ENCODE data around the gene SCN5A.

The SCN5A gene

DNA sequence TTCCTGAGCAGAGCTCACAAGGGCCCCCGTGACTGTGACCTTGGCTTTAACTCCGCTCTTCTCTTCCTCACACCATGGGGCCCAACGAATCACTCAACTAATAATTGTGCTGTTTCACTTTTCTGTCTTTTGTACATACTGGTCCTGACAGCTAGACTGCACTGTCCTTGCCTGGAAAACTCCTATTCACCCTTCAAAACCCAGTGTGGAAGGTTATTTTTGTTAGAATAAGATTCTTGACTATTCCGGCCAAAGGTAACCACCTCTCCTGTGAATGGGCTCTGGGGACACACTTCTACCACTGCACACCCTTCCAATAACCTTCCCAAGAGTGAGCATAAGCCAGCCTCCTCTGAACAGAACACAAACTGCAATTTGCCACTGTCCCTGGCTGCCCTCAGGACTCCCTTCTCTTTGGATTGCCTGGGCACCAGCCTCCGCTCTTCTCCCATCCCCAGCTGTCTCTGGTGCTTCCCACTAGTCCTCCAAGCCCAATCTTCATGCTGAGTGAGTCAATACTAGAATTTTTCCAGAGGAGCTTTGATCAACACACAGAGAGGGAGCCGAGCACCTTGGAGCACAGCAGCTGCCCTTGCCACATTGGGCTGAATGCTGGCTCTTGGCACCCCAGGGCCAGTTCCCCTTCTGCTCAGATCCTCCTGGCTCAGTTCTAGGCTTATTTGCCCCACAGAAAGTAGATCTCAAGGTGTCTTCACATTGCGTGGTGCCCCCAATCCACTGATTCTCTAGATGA, 2.1 kb downstream of the SCN5A start:
- DNase-seq, result no peak

DNA sequence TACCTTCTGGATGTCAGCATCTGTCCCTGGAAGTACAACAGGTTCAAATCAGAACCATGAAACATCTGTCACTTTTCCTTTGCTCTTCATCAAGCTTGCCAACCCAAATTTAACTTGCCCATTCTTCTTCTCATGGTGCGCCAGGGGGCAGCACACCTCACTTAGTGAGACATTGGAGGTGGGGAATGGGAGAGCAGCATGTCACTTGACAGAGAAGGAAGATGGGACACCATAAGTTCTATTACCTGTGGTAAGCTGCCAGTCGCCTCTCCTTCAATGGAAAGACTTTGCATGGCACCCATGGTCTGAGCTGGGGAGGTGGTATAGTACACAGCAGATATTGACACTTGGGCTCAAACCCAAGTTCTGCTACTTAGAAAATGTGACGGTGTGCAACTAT, 2.9 kb downstream of the SCN5A start:
- DNase-seq, result no peak

DNA sequence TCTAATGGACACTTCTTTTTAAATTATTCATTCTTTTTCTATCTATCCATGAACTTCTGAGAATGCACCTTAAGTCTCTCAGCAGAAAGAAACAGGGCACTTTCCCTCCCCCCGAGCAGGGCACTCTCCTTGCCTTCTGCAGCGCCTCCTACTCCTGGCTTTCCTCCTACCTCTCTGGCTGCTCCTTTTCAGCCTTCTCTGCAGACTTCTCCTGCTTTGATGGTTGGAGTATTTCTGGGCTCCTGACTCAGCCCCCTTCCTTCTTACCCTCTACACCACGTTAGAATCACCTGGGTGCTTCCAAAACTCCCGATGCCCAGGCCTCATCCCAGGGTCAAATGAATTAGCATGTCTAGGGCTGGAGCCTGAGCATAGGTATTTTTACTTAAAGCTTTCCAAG, 3.4 kb downstream of the SCN5A start:
- no peak for DNase-seq

DNA sequence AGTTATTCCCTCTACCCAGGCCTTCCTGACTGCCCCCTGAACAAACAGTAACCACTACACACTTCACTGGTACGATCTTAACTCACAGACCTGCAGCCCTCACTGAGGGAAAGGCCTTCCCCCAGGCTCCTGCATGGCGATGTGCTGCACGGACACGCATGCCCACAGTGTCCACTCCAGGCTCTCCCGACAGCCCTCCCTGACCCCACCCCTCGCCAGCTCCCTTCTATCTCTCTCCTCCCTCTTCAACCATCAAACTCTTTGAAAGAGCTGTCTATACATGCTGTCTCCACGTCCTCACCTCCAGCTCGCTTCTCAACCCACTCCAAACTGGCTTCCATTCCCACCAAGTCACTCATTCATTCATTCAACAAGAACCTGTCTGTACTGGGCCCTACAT, 3.9 kb downstream of the SCN5A start:
- DNase-seq, result no peak

DNA sequence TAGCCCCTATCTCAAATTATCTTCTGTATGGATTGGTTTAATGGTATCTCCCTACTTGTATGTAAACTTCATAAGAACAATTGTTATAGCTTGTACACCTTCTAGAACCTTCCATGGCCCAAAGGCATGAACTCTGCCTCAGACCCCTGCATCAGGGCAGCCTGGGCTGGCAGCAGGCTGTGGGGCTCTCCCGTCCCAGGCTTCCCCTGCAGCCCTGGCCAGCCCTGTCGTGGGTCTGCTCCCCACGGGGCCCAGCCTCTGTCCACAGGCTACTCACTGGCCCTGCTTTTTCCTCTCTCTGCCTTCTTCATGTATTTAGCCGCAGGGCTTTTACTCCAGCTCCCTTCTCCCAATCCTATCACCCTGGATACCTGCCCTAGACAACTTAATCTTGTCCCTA, 4.4 kb downstream of the SCN5A start:
- DNase-seq, result no peak

DNA sequence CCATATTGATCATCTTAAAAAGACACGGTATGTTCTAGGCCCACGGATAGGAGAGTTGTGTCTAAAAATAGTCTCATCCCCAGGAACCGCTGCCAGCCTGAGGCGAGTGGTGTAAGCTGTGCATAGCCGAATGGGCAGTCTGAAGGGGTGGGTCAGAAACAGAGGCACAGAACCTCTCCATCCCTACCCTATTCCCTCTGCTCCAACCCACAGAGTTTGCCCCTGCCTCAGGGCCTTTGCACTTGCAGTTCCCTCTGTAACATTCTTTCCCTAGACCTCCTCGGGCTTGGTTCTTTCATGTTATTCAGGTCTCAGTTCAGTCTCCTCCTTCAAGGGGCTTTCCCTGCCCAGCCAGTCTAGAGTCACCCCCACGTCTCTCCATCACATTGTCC, 4.8 kb downstream of the SCN5A start:
- DNase-seq, result no peak

DNA sequence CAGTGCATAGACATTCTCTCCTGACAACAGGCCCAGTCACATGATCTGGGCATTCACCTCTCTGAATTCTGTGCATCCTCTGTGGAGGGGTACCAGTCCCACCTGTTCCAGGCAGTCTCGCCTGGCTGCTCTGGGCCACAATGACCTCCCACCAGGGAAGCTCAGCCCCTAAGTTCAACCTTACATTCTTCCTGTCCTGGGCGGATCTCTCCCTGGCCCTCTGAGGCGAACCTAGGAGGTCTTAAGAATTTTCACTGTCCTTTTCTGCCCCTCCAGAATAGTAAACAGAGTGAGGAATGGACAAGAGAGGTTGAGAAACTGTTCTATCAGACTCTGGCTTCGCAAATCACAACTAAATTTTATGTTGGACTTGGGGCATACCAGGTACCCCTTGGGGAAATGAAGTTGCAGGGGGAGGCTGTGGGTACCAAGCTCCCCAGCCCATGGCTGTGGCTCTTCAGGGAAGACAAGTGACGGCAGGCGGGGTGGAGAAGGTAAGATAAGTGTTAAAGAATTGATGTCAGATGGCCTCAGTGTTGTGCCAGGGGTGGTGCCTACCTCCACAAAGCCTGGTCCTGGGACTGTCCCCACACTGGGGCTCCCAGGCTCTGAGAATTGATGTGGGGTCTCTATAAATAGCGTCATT, 5.3 kb downstream of the SCN5A start:
- DNase-seq, result no peak

DNA sequence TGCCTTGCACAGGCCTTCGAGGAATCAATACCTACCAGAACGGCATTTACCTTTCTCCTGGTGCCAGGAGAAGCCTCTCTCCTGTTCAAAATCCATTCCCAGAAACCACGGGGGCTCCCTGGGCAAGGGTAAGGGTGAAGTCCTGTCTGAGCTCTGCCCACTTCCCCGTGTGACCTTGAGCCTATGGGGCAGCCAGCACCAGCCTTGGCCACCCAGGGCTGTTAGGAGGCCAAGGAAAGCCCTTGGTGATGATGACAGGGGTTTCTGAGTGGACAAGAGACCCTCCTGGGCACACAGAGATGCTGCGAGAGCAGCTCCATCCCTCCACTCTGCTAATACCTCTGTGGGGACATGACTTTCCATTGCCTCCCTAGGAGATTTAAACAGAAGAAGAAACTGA, 5.9 kb downstream of the SCN5A start:
- no peak for DNase-seq

DNA sequence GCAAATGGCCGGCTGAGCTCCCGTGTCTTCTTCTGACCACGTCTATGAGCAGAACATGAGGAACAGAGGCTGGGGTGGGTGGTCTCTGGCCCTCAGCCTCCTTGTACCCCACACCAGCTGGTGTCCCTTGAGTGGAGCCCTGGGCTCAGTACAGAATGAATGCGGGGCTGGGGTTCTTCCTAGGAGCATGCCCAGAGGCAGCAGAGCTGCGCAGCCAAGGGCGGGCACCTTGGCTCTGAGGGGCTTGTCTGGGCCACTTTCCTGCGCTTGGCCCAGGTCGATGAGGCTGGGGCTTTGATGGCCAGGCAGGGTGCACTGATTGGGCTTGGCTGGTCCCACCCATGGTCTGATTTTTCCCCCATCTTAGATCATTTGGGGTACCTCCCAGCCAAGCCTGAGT, 6.4 kb downstream of the SCN5A start:
- DNase-seq, result no peak

DNA sequence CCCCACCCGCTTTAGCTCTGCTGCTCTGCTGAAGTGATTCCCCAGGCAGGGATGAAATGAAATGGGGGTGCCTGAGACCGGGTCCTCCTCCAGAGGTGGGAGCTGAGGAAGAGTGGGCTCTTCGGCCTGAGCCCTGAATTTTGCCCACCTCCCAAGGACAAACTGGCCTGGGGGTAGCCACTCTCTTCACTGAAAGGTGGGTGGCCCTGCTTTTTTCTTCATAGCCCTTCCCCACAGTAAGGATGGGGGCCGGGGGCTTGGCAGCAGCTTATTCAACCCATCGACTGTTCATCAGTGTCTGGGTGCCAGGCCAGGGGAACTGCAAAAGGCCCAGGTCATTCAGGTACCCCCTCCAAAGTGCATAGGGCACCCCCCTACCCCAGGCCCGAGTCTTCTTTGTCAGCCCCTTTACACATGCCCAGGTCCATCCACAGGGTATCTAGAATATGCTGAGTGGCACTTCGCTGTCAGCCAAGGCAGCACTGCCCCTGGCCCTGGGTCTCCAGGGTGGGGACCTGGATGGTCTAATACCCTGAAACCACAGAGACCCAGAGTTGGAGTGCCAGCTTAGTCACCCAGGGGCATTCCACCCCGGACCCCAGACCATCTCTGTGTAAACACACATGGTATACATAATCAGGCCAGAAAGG, 7.9 kb downstream of the SCN5A start:
- DNase-seq, result no peak

DNA sequence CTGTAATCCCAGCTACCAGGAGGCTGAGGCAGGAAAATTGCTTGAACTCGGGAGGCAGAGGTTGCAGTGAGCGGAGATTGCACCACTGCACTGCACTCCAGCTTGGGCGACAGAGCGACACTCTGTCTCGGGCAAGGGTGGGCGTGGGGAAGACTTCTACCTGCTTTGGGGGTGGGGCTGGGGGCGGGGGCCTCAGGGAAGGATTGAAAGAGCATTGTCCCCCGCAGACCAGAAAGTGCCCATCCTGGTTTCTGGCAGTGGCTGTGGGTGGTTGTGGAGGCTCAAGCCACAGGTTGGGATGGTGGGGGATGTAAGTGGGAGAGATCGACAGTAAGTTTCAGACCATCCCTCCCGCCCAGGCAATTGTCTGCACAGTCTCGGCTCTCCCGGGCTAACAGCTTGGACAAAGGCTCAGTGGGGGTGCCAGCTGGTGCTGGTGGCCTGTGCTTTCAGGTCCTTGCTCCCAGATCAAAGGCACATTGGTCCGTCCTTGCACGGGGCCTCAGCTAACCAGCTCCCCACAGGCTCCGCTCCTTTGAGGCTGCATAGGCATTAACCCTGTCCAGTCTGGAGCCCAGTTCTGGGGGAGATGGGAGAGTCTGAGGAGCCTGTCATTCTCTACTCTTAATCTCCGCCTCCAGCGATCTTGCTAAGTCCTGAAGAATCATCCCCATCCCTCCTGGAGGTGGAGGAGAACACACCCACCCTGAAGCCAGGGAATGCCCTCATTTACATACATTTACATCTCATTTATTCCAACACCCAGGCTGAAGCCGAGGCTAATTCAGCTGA, 8.6 kb downstream of the SCN5A start:
- no peak for DNase-seq

DNA sequence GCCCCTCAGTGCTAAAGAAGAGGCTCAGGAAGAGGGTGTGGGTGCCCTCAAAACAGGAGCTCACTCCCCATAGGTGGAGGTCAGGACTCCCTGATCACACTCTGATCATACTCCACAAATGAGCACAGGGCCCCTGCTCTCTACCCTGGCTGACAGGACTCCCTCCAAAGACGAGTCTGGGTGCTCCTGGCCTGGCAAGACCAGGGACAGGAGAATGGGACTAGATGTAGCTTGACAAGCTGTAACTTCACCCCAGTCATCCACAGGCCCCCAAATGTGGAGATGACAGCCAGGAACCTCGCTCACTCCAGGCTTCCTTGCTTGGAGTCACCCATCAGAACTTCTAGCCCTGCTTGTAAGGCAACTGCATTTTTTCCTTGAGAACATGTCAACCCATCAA, 11.1 kb downstream of the SCN5A start:
- DNase-seq, result no peak

DNA sequence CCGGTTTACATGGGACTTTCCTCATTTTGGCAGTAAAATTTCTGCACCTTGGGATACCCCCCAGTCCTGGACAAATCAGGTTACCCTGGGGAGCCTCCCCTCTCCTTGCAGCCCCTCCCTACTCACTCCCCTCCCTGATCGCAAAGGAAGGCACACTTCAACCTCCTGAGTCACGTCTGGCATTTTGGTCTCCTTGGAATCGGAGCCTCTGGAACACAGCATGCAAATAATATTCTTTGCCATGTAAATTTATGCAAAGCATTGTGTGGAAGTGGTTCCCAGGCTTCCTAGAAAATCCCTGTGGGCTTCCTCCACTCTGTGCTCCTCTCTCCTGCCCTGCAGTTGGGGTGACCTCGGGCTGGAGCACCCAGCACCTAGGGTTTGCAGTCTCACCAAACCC, 11.6 kb downstream of the SCN5A start:
- no peak for DNase-seq

DNA sequence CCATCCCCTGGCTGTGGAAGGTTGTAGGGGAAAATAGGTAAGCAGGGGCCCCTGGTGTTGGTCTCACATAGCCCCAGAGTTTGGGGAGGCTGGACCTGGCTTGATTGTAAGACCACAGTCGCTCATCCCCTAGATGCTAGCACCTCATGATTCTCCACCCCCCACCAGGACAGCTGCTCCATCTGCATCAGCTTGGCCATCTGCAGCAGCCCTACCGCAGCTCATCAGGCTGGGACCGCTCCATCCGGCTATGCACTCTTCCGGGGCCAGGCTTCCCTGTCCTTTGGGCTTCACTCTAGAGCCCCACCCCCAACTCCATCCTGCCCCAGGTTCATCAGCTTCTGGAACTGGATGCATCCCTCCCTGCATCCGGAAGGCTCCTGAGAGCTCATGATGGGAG, 12.6 kb downstream of the SCN5A start:
- DNase-seq, result no peak

DNA sequence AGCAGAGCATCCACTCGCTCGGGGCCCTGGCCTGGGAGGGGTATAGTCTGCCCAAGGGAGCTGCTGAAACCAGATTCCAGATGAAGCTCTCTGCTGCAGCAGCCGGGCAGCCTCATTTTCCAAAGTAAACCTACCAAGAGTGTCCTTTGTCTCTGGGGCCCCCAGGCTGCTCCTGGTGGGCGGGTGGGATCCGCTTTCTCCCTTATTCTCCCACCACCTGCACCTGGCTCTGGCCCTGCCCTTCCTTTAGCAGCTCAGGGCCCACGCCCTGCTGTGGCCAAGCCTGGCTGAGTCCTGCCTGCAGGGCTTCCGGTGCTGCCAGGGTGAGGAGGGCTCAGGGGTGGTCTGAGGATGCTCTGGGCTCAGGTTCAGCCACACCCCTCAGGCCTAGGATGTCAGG, 13.0 kb downstream of the SCN5A start:
- DNase-seq, result no peak

DNA sequence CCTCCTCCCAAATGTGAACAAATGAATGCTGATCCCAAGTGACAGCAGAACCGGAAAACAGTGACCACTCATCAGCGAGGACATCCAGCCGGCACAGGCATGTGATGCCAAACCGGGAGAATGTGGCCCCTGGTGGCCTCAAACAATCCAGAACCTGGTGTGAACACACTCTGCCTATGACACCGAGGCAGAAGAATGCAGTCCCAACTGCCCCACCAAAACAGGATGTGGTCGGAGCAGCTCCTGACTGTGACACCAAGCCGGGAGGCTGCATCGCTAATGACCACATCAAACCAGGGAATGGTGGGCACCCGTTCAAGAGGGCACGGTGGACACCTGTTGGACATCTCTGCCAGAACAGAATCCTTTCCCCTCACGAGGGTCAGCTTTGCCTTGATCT, 15.4 kb downstream of the SCN5A start:
- no peak for DNase-seq

DNA sequence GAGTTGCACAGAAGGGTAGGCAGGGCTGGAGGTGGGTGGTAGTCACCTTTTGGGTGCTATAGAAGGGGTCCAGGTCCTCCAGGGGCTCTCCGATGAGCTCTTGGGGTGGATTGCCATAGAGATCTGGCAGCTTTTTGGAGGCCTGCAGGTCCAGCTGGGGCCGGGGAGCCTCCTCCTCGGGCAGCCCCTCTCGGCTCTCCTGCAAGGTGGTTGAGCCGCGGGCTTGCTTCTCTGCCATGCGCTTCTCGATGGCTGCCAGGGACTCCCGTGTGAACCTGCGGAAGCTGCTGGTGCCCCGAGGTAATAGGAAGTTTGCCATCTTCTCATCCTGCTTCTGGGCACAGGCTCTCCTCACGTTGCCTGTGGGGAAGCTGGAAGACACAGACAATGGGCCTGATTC, 16.5 kb downstream of the SCN5A start:
- DNase-seq, result no peak

DNA sequence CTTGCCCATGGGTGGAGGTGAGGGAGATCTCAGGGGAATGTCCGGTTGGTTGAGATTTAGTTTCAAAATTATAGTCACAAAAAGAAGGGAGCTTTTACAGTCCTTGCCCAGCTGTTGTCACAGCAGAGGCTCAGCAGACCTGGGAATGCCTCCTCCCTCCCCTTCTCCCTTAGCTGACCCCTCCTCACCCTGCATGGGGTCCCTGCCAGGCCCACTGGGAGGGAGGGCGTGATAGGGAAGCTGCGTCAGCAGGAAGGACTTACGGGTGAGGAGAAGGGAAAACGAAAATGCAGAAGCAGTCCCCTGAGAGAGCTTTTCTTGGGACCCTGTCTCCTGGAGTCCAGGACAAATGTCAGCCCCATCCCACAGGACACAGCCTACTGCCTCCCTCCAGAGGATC, 18.9 kb downstream of the SCN5A start:
- no peak for DNase-seq

DNA sequence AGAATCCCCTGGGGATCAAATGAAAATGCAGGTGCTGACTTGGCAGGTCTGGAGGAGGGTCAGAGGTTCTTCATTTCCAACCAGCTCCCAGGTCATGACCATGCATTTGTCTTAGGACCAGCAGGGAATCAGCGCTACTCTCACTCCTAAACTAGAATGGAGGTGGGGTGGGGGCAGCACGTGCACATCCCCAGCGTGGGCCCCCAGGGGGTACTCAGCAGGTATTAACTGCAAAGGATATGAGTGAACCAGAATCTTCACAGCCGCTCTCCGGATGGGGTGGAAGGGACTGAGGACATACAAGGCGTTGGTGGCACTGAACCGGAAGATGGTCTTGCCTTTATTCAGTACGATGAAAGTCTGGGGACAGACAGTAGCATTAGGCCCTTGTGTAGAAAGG, 19.4 kb downstream of the SCN5A start:
- no peak for DNase-seq

DNA sequence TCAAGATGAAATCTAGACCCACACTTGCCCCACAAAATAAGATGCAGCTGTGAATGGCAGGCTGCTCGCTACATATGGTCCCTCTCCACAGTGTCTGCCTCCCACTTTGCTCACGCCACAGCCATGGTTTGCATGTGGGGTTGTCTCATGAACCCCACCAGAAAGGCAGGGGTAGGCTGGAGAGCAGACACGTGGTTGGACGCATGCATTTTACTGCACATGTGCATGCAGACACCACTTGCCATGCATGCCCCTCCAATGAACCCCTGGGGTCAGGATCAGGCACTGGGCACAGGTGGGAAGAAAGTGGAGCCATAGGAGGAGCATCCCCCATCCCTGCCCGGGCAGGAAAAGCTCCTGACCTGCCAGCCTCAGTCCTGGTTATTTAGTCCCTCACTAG, 20.7 kb downstream of the SCN5A start:
- no peak for DNase-seq

DNA sequence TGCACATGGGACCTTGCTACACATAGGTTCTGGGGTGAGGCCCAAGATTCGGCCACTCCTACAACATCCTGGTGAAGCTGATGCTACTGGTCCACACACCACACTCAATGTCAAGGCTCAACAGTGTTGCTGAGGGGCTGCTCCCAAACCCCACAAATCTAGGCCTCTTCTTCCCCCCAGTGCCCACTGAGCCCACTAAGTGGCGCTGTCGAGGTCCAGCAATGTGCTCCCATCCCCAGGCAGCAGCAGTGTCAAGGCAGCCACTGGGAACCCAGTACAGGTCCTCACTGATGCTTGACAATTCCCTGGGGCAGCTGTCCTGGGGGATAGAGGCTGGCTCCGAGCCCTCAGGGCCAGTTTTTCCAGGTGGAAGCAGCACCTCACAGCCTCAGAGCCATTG, 21.5 kb downstream of the SCN5A start:
- DNase-seq, result no peak

DNA sequence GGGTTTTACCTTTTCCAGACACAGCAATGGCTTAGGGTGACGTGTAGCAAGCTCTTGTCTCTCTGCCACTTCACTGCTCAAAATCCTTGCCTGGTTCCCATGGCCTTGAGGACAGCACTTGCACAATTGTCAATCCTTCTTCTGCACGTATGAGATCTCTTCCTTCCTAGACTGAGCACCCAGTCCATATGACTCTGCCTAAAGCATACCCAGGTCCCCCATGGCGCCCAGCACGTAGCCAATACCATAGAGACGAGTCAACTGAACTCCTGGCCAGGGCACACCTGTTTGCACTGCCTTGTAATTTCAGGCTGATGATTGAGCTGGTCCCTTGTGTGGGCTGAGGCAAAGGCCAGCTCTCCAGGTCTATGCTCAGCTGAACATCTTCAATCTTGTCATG, 23.3 kb downstream of the SCN5A start:
- no peak for DNase-seq

DNA sequence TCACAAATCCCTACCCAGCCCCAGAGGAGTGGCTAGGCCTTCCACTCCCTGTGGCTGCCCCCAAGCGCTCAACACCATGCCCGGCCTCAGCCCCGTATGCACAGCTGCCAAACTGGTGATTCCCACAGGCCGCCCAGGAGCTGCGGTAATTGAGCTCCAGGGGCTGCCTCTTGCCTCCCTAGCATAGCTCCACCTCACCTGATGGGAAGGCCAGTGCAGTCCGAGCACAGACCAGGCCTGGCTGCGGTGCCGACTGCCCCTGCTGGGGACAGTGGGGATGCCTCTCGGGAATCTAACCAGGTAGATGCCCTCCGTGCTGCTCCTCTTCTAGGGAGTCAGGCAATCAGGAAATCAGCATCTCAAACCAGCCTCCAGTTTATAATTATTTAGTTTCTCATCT, 25.9 kb downstream of the SCN5A start:
- DNase-seq, result no peak

DNA sequence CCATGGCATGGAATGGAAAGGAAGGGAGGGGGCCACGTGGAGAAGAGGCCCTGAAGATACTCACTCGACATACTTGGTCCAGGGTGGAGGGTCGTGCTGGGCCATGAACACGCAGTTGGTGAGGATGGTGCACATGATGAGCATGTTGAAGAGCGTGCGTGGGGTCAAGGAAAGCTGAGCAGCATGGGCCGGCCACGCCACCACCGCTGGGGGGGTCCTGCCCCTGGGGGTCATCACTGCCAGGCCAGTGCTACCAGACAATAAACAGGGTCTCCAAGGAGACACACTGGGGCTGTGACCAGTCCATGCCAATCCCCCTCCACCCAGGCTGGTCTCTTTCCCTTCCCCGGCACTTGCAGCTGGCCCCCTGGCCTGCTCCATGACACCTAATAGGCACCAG, 27.2 kb downstream of the SCN5A start:
- DNase-seq, result no peak
